Endodermal cell (in vitro differentiated cells): ENCODE measurements around the gene CTIF. TPM values are rescaled to one million over a fixed set of nuclear protein-coding genes. Genes with fewer than 3 reads are reported as not detected.

ENCODE experiments used
- DNase-seq: peaks from one replicate; pipeline ENCODE4 v3.0.0-alpha.2; 2017
- H3K27ac ChIP-seq: 2 replicates; pipeline ENCODE4 v1.5.1; 2013; ENCODE audit warnings: mild to moderate bottlenecking, low read depth, low read length, moderate library complexity
- H3K27me3 ChIP-seq: 2 replicates; pipeline ENCODE4 v1.6.1; 2013; ENCODE audit warnings: mild to moderate bottlenecking, low read length, moderate library complexity; ENCODE audit not compliant: insufficient read depth, control insufficient read depth, poor library complexity, severe bottlenecking
- H3K36me3 ChIP-seq: 2 replicates; pipeline ENCODE4 v1.7.0; 2013; ENCODE audit warnings: mild to moderate bottlenecking, low read length, moderate library complexity; ENCODE audit not compliant: control insufficient read depth, insufficient read depth
- H3K4me1 ChIP-seq: one replicate; pipeline ENCODE4 v1.7.0; 2013; ENCODE audit warnings: low read length; ENCODE audit not compliant: control insufficient read depth, insufficient read depth
- H3K4me3 ChIP-seq: 2 replicates; pipeline ENCODE4 v1.5.1; 2013; ENCODE audit warnings: mild to moderate bottlenecking, low read length, moderate library complexity
- H3K9ac ChIP-seq: 2 replicates; pipeline ENCODE4 v1.6.1; 2013; ENCODE audit warnings: mild to moderate bottlenecking, low read length, moderate library complexity; ENCODE audit not compliant: poor library complexity, severe bottlenecking; ENCODE audit errors: extremely low read depth
- H3K9me3 ChIP-seq: 2 replicates; pipeline ENCODE4 v1.6.1; 2013; ENCODE audit warnings: mild to moderate bottlenecking, low read length, moderate library complexity; ENCODE audit not compliant: control insufficient read depth
- H3K27ac Mint-ChIP-seq: 2 replicates; pipeline ENCODE4 v1.8.0; 2020; ENCODE audit warnings: mixed read lengths
- H3K27me3 Mint-ChIP-seq: 2 replicates; pipeline ENCODE4 v1.8.0; 2021; ENCODE audit warnings: mild to moderate bottlenecking, mixed read lengths; ENCODE audit not compliant: insufficient read depth
- H3K36me3 Mint-ChIP-seq: 2 replicates; pipeline ENCODE4 v1.8.0; 2020; ENCODE audit warnings: low read depth, mixed read lengths
- H3K4me1 Mint-ChIP-seq: 2 replicates; pipeline ENCODE4 v1.8.0; 2020; ENCODE audit warnings: mixed read lengths
- H3K4me3 Mint-ChIP-seq: 2 replicates; pipeline ENCODE4 v1.8.0; 2020; ENCODE audit warnings: mild to moderate bottlenecking, moderate library complexity, mixed read lengths
- H3K9me3 Mint-ChIP-seq: 2 replicates; pipeline ENCODE4 v1.8.0; 2020; ENCODE audit warnings: mild to moderate bottlenecking, mixed read lengths
- CTCF ChIP-seq: fragments of 200-600 bp; sonication (generic); conservative IDR thresholded peaks from 2 replicates; pipeline ENCODE4 v1.5.0; 2021; ENCODE audit warnings: antibody characterized with exemption, mild to moderate bottlenecking
- WGBS, 2 experiments: methylation state at CpG; one replicate each; pipeline versions ENCODE4 v1.1.5 to v1.1.7; 2013; ENCODE audit warnings: missing lambda C conversion rate in 2 of 2, mixed read lengths in 1 of 2; ENCODE audit not compliant: insufficient coverage in 1 of 2, insufficient read length in 1 of 2; 5-methylcytosine and 5-hydroxymethylcytosine counted together
- total RNA-seq, 2 donors: library from RNA; stranded (reverse); fragmentation: NEBNext Ultra II Directional in 1 of 2; extraction: Animal tissue kit (Norgen Biotek cat#: 25700) in 1 of 2; gene quantifications; 2 replicates in 1 of 2; 3 replicates in 1 of 2; pipeline ENCODE4 v1.2.1, GENCODE V29; 2021

The CTIF gene
- total RNA-seq, 2 donors from 2014 or later: 33.8 to 41.6 TPM

- H3K4me1 ChIP-seq: no peaks in the 10 kb centered on the region
- H3K36me3 Mint-ChIP-seq: peaks cover 10% of the 10 kb centered on the region
- peaks cover 14% of the 10 kb centered on the region for H3K36me3 ChIP-seq
- H3K9ac ChIP-seq: no peak overlapping the region
- DNase-seq: no peak
- H3K4me3 Mint-ChIP-seq: no peak overlapping the region
- no peak for TF ChIP-seq CTCF
- H3K27ac ChIP-seq: no peak overlapping the region
- peaks cover 7% of the 10 kb centered on the region for H3K9me3 Mint-ChIP-seq
- H3K9me3 ChIP-seq: peaks cover 9% of the 10 kb centered on the region
- H3K4me1 Mint-ChIP-seq: peaks cover 12% of the 10 kb centered on the region
- H3K27me3 Mint-ChIP-seq: no peaks in the 10 kb centered on the region
- no peaks in the 10 kb centered on the region for H3K27me3 ChIP-seq
- H3K27ac Mint-ChIP-seq: no peak overlapping the region
- 92 to 97% methylated on average over 4 to 5 of the region's 5 CpGs for WGBS, 2 experiments
- H3K4me3 ChIP-seq: no peak overlapping the region
These were observed 105.2 kb downstream of the CTIF start for GRCh38 chr18:48644029-48644428.

- H3K27me3 Mint-ChIP-seq: no peaks in the 10 kb centered on the region
- H3K27ac ChIP-seq: no peak overlapping the region
- H3K9ac ChIP-seq: no peak overlapping the region
- peaks cover 9% of the 10 kb centered on the region for H3K9me3 ChIP-seq
- H3K4me1 Mint-ChIP-seq: peaks cover 19% of the 10 kb centered on the region
- no peaks in the 10 kb centered on the region for H3K4me1 ChIP-seq
- no peak overlapping the region for H3K4me3 ChIP-seq
- H3K27ac Mint-ChIP-seq: no peak overlapping the region
- peaks cover 7% of the 10 kb centered on the region for H3K36me3 ChIP-seq
- H3K9me3 Mint-ChIP-seq: peaks cover 7% of the 10 kb centered on the region
- no peak for DNase-seq
- no peaks in the 10 kb centered on the region for H3K27me3 ChIP-seq
- WGBS, 2 experiments: 83 to 89% methylated on average over 4 to 10 of the region's 10 CpGs
- no peak overlapping the region for H3K4me3 Mint-ChIP-seq
- peaks cover 16% of the 10 kb centered on the region for H3K36me3 Mint-ChIP-seq
- TF ChIP-seq CTCF: no peak
These were observed 106.7 kb downstream of the CTIF start for GRCh38 chr18:48645427-48646002.

- Mint-ChIP-seq H3K27ac (no peak overlapping the region), H3K27me3 (no peaks in the 10 kb centered on the region), H3K9me3 (peaks cover 7% of the 10 kb centered on the region), H3K4me1 (peaks cover 19% of the 10 kb centered on the region), H3K36me3 (peaks cover 13% of the 10 kb centered on the region), H3K4me3 (no peak overlapping the region)
- no peaks in the 10 kb centered on the region for H3K4me1 ChIP-seq
- H3K4me3 ChIP-seq: no peak overlapping the region
- H3K9me3 ChIP-seq: peaks cover 8% of the 10 kb centered on the region
- peaks cover 3% of the 10 kb centered on the region for H3K36me3 ChIP-seq
- H3K27me3 ChIP-seq: no peaks in the 10 kb centered on the region
- WGBS, 2 experiments: 70% methylated on average over 2 of the region's 2 CpGs; no CpG with 5 or more reads in 1 of the 2 experiments
- no peak overlapping the region for H3K27ac ChIP-seq
- no peak for DNase-seq
- H3K9ac ChIP-seq: no peak overlapping the region
- no peak for TF ChIP-seq CTCF
These were observed 108.1 kb downstream of the CTIF start for GRCh38 chr18:48646976-48647375.
